Stimulated activated CD4-positive, alpha-beta T cell treated with anti-CD3 and anti-CD28 coated beads, Interleukin-4, amount 100 ng/mL, for 24 hours (primary cell): ENCODE measurements around the gene TNNI2.

Source experiments
- DNase-seq: peaks from one replicate; pipeline ENCODE4 v3.0.0-alpha.2; 2020

TNNI2 gene

DNA sequence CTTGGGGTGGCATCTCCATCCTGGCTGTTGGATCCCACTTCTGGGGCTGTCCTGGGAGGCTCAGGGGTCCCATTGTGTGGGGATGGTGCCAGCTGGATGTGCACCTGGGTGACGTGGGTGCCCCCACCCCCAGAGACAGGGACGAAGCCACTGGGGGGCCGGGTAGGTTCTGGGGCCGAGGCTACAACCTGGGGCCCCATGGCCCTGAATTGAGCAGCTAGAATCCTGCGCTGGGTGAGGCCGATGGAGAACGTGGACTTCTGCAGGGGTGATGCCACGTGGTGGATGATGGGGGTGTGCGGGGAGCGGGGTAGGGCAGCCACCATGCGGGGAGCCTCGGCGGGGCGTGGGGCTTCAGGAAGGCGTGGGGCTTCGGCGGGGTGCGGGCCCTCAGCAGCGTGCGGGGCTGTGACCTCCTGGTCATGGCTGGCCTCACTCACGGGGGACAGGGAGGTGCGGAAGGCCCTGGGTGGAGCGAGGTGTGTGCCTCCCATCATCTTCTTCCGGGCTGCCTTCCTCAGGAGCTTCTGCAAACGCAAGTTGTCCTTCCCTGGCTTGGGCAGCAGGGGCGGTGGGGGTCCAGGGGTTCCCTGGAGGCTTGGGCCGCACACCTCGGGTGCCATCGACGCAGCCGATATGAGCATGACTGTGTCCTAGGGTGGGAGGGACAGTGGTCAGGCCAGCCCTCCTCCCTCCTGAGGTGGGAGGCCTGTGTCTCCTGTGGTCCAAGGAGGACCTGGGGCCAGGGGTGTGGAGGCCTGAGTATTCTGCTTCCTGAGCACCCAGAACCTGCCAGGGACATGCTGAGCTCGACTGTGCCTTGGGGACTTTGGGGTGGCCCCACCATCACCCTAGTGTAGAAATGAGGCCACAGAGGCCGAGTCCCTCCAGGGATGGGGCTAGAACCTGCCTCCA, 51.4 kb downstream of the TNNI2 start:
- DNase-seq, result no peak
